Measurements from ENCODE around the gene NNT.

- TF ChIP-seq, protein P1, sequence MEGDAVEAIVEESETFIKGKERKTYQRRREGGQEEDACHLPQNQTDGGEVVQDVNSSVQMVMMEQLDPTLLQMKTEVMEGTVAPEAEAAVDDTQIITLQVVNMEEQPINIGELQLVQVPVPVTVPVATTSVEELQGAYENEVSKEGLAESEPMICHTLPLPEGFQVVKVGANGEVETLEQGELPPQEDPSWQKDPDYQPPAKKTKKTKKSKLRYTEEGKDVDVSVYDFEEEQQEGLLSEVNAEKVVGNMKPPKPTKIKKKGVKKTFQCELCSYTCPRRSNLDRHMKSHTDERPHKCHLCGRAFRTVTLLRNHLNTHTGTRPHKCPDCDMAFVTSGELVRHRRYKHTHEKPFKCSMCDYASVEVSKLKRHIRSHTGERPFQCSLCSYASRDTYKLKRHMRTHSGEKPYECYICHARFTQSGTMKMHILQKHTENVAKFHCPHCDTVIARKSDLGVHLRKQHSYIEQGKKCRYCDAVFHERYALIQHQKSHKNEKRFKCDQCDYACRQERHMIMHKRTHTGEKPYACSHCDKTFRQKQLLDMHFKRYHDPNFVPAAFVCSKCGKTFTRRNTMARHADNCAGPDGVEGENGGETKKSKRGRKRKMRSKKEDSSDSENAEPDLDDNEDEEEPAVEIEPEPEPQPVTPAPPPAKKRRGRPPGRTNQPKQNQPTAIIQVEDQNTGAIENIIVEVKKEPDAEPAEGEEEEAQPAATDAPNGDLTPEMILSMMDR (IDR thresholded peaks at IDR 0.05), result no peak
- TF ChIP-seq POLR2A (IDR thresholded peaks at IDR 0.05), result no peak
Measured at GRCh38 chr5:43676083-43676840, 73.3 kb downstream of the NNT start.
